ENCODE measurements around the gene FCHSD2. TPM values are rescaled to one million over a fixed set of nuclear protein-coding genes. Genes with fewer than 3 reads are reported as not detected.

Gene FCHSD2
- total and polyA plus RNA-seq, 4 donors, result 7.6 to 18.7 (median 9.9) TPM

DNA sequence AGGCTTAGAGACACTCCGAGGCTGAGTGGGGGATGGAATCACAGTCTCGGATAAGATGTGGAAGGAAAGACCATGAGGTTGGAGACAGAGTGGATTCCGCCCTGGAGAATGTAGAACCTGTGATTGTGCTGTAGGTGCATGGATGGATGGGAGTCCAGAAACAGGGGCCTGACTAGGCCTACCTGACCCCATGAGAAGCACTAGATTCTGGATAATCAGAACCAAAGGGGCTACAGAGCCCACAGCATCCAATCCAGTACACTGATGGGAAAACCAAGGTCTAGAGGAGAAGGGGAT, 32.3 kb upstream of the FCHSD2 start:
- no peaks in the 10 kb centered on the region for H3K27me3 ChIP-seq (ENCODE audit: control insufficient read depth in 4 of 4, insufficient read depth in 4 of 4, low read length in 3 of 4)
- WGBS, result 90% methylated on average over 3 of the region's 3 CpGs
- H3K27ac ChIP-seq (ENCODE audit: low read depth in 1 of 2, low read length in 2 of 2), result peak overlapping the region; percentile 38 to 45

DNA sequence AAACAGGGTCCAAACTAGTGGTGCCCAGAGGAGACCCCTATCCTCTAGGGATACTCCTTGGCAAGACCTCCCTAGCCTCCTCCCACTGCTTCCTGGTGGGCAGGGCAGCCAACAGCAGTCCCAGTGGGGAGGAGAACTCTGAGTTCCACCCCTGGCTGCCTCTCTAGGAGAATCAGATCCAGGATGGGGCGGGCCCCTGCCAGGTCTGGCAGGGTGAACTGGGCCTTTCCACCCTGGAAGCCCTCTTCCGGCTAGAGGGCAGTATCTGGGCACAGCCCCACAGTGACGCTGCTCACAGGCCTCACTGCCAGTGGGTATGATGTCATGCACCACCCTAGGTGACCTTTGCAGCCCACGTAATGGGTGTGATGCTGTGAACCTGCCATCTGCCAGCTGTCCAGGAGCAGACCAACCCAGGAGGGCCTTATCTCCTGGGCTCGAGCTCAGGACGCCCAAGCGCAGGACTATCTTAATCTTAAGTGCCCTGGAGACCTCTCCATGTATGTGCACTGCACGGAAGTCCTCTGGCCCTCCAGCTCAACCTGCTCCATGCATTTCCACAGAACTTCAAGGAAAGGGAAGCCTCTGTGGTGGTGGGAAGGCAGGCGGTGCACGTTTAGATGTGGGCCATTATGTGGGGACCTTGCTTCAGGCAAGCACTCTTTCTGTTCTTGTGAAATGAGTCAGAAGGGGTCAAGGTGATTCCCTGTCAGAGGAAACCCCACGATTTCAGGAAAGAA, 31.8 kb upstream of the FCHSD2 start:
- Histone ChIP-seq H3K27me3 (ENCODE audit: control insufficient read depth in 4 of 4, insufficient read depth in 4 of 4, low read length in 3 of 4) (no peaks in the 10 kb centered on the region), H3K36me3 (ENCODE audit: control insufficient read depth in 4 of 4, insufficient read depth in 3 of 4, low read depth in 1 of 4, low read length in 3 of 4) (no peaks in the 10 kb centered on the region), H3K4me1 (ENCODE audit: control insufficient read depth in 4 of 4, insufficient read depth in 4 of 4, low read length in 3 of 4) (peaks cover 7 to 31% (median 20%) of the 10 kb centered on the region in 4 donors), H3K9ac (ENCODE audit: low read depth in 1 of 2, low read length in 2 of 2) (no peak overlapping the region), H3K4me3 (ENCODE audit: low read depth in 1 of 3, low read length in 3 of 3) (no peak overlapping the region), H3K27ac (ENCODE audit: low read depth in 1 of 2, low read length in 2 of 2) (peak overlapping the region; percentile 38 to 45), H3K9me3 (ENCODE audit: control insufficient read depth in 4 of 4, low read length in 3 of 4) (no peaks in the 10 kb centered on the region)
- TF ChIP-seq SP1 (IDR thresholded peaks at IDR 0.05) (peak; percentile 59), HNF4A (conservative IDR thresholded peaks at IDR 0.05) (peak; percentile 36 to 76), NR2F2 (IDR thresholded peaks at IDR 0.05) (peak; percentile 61), FOXA2 (IDR thresholded peaks at IDR 0.05) (no peak), HNF4G (IDR thresholded peaks at IDR 0.05) (peak; percentile 11), JUND (IDR thresholded peaks at IDR 0.05) (peak; percentile 41 to 48), RAD21 (IDR thresholded peaks at IDR 0.05) (peak; percentile 50 to 56), TAF1 (conservative IDR thresholded peaks at IDR 0.05) (no peak), YY1 (IDR thresholded peaks at IDR 0.05) (peak; percentile 41), FOXA1 (IDR thresholded peaks at IDR 0.05) (no peak), RXRA (IDR thresholded peaks at IDR 0.05) (peak; percentile 81 to 93), GABPA (IDR thresholded peaks at IDR 0.05 in 1 of 2, conservative IDR thresholded peaks at IDR 0.05 in 1 of 2) (peak in 1 of 2 donors; percentile 63), EGR1 (IDR thresholded peaks at IDR 0.05; ENCODE audit: low read depth in 2 of 2) (peak in 1 of 2 donors; percentile 67)
- TF ChIP-seq, protein P1, sequence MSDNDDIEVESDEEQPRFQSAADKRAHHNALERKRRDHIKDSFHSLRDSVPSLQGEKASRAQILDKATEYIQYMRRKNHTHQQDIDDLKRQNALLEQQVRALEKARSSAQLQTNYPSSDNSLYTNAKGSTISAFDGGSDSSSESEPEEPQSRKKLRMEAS (IDR thresholded peaks at IDR 0.05), result peak; percentile 85
- TF ChIP-seq, protein P2, sequence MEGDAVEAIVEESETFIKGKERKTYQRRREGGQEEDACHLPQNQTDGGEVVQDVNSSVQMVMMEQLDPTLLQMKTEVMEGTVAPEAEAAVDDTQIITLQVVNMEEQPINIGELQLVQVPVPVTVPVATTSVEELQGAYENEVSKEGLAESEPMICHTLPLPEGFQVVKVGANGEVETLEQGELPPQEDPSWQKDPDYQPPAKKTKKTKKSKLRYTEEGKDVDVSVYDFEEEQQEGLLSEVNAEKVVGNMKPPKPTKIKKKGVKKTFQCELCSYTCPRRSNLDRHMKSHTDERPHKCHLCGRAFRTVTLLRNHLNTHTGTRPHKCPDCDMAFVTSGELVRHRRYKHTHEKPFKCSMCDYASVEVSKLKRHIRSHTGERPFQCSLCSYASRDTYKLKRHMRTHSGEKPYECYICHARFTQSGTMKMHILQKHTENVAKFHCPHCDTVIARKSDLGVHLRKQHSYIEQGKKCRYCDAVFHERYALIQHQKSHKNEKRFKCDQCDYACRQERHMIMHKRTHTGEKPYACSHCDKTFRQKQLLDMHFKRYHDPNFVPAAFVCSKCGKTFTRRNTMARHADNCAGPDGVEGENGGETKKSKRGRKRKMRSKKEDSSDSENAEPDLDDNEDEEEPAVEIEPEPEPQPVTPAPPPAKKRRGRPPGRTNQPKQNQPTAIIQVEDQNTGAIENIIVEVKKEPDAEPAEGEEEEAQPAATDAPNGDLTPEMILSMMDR (IDR thresholded peaks at IDR 0.05; ENCODE audit: low read depth, low read length, missing input control), result peak; percentile 12
- TF ChIP-seq, protein P3, sequence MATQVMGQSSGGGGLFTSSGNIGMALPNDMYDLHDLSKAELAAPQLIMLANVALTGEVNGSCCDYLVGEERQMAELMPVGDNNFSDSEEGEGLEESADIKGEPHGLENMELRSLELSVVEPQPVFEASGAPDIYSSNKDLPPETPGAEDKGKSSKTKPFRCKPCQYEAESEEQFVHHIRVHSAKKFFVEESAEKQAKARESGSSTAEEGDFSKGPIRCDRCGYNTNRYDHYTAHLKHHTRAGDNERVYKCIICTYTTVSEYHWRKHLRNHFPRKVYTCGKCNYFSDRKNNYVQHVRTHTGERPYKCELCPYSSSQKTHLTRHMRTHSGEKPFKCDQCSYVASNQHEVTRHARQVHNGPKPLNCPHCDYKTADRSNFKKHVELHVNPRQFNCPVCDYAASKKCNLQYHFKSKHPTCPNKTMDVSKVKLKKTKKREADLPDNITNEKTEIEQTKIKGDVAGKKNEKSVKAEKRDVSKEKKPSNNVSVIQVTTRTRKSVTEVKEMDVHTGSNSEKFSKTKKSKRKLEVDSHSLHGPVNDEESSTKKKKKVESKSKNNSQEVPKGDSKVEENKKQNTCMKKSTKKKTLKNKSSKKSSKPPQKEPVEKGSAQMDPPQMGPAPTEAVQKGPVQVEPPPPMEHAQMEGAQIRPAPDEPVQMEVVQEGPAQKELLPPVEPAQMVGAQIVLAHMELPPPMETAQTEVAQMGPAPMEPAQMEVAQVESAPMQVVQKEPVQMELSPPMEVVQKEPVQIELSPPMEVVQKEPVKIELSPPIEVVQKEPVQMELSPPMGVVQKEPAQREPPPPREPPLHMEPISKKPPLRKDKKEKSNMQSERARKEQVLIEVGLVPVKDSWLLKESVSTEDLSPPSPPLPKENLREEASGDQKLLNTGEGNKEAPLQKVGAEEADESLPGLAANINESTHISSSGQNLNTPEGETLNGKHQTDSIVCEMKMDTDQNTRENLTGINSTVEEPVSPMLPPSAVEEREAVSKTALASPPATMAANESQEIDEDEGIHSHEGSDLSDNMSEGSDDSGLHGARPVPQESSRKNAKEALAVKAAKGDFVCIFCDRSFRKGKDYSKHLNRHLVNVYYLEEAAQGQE (IDR thresholded peaks at IDR 0.05), result peak; percentile 36
- DNase-seq (ENCODE audit: low spot score), result no peak
- 49% methylated on average over 11 of the region's 11 CpGs for WGBS

More for the DNA sequence above, 32.3 kb upstream of the FCHSD2 start:
- no peaks in the 10 kb centered on the region for H3K36me3 ChIP-seq (ENCODE audit: control insufficient read depth in 4 of 4, insufficient read depth in 3 of 4, low read depth in 1 of 4, low read length in 3 of 4)
- H3K4me3 ChIP-seq (ENCODE audit: low read depth in 1 of 3, low read length in 3 of 3), result no peak overlapping the region
- DNase-seq (ENCODE audit: low spot score), result no peak
- no peak overlapping the region for H3K9ac ChIP-seq (ENCODE audit: low read depth in 1 of 2, low read length in 2 of 2)
- no peak for TF ChIP-seq TAF1 (conservative IDR thresholded peaks at IDR 0.05)
- H3K4me1 ChIP-seq (ENCODE audit: control insufficient read depth in 4 of 4, insufficient read depth in 4 of 4, low read length in 3 of 4), result peaks cover 7 to 31% (median 20%) of the 10 kb centered on the region in 4 donors
- no peaks in the 10 kb centered on the region for H3K9me3 ChIP-seq (ENCODE audit: control insufficient read depth in 4 of 4, low read length in 3 of 4)

All from liver (tissue), 9 donors.